CD4-positive, alpha-beta T cell treated with Interleukin-17A for 1 hour (primary cell): Measurements from ENCODE around the gene GPR63.

Experiments
- DNase-seq: peaks from one replicate; pipeline ENCODE4 v3.0.0-alpha.2; 2020

GPR63 gene

GRCh38 chr6:96816301-96816817 is 20.9 kb downstream of the GPR63 start:
- no peak for DNase-seq

GRCh38 chr6:96814625-96815024 is 22.7 kb downstream of the GPR63 start:
- DNase-seq = no peak

GRCh38 chr6:96812077-96812703 is 25.1 kb downstream of the GPR63 start:
- DNase-seq = no peak

- no peak for DNase-seq
Observed at GRCh38 chr6:96811670-96812069, 25.6 kb downstream of the GPR63 start.

GRCh38 chr6:96811136-96811535 is 26.1 kb downstream of the GPR63 start:
- DNase-seq = no peak

- DNase-seq = no peak
Observed at GRCh38 chr6:96809119-96809518, 28.2 kb downstream of the GPR63 start.

GRCh38 chr6:96803106-96803481 is 34.2 kb downstream of the GPR63 start:
- DNase-seq = no peak

GRCh38 chr6:96795481-96795880 is 41.8 kb downstream of the GPR63 start:
- DNase-seq = no peak

- no peak for DNase-seq
Observed at GRCh38 chr6:96794980-96795379, 42.3 kb downstream of the GPR63 start.

- no peak for DNase-seq
Observed at GRCh38 chr6:96792561-96793190, 44.6 kb downstream of the GPR63 start.

- no peak for DNase-seq
Observed at GRCh38 chr6:96789871-96790270, 47.4 kb downstream of the GPR63 start.

- no peak for DNase-seq
Observed at GRCh38 chr6:96787846-96788580, 49.3 kb downstream of the GPR63 start.

- no peak for DNase-seq
Observed at GRCh38 chr6:96786336-96786735, 50.9 kb downstream of the GPR63 start.

- DNase-seq = no peak
Observed at GRCh38 chr6:96784650-96785049, 52.6 kb downstream of the GPR63 start.

GRCh38 chr6:96783307-96783706 is 54.0 kb downstream of the GPR63 start:
- DNase-seq = no peak

GRCh38 chr6:96781557-96781956 is 55.7 kb downstream of the GPR63 start:
- no peak for DNase-seq

GRCh38 chr6:96777113-96777512 is 60.2 kb downstream of the GPR63 start:
- DNase-seq = no peak

- DNase-seq = no peak
Observed at GRCh38 chr6:96775727-96776400, 61.4 kb downstream of the GPR63 start.

GRCh38 chr6:96766769-96767168 is 70.5 kb downstream of the GPR63 start:
- DNase-seq = no peak

GRCh38 chr6:96762599-96762998 is 74.7 kb downstream of the GPR63 start:
- DNase-seq = no peak

- DNase-seq = no peak
Observed at GRCh38 chr6:96761794-96762193, 75.5 kb downstream of the GPR63 start.

GRCh38 chr6:96760153-96760687 is 77.1 kb downstream of the GPR63 start:
- no peak for DNase-seq

GRCh38 chr6:96755096-96755495 is 82.2 kb downstream of the GPR63 start:
- DNase-seq = no peak
